H1 (cell line): ENCODE data around the gene CEBPB. TPM values are rescaled to one million over a fixed set of nuclear protein-coding genes. Genes with fewer than 3 reads are reported as not detected.

ENCODE experiments used
- BCL11A ChIP-seq, 2 experiments: IDR thresholded peaks; one replicate each; pipeline ENCODE4 v1.6.1; 2011; ENCODE audit warnings: low read depth in 2 of 2, low read length in 2 of 2, mild to moderate bottlenecking in 2 of 2
- EGR1 ChIP-seq: IDR thresholded peaks from 2 replicates; pipeline ENCODE4 v1.6.1; 2011; ENCODE audit warnings: low read depth, low read length, borderline replicate concordance
- KDM4A ChIP-seq: IDR thresholded peaks from one replicate; pipeline ENCODE4 v1.7.1; 2012; ENCODE audit warnings: low read depth, mild to moderate bottlenecking, moderate library complexity, low read length, inconsistent platforms; ENCODE audit not compliant: severe bottlenecking
- MAFK ChIP-seq: IDR thresholded peaks from 2 replicates; pipeline ENCODE4 v1.6.1; 2012; ENCODE audit warnings: low read depth, mild to moderate bottlenecking, improper control_type of control experiment, low read length
- NANOG ChIP-seq: IDR thresholded peaks from 2 replicates; pipeline ENCODE4 v1.6.1; 2011; ENCODE audit warnings: low read length, low read depth, mild to moderate bottlenecking, inconsistent platforms; ENCODE audit not compliant: insufficient read depth, poor library complexity, severe bottlenecking
- RNF2 ChIP-seq: fragments of 200-900, 300-1000 bp; sonication (generic); IDR thresholded peaks from 2 replicates; pipeline ENCODE4 v1.7.1; 2016; ENCODE audit warnings: borderline replicate concordance, low read depth, mild to moderate bottlenecking, antibody characterized with exemption, low read length; ENCODE audit not compliant: poor library complexity, severe bottlenecking; ENCODE audit errors: missing control alignments
- SP4 ChIP-seq: IDR thresholded peaks from 2 replicates; pipeline ENCODE4 v1.6.1; 2012; ENCODE audit warnings: low read length, inconsistent platforms
- polyA plus RNA-seq, 7 experiments: library from polyadenylated mRNA; depleted of rRNA in 3 of 7; stranded (reverse) in 5 of 7; unstranded in 2 of 7; fragments of >200 nt in 5 of 7; fragments of 200-250 nt in 2 of 7; gene quantifications; 1 replicate in 5 of 7; 2 replicates in 1 of 7; 4 replicates in 1 of 7; pipeline versions ENCODE4 v1.2.1 to v1.2.3, GENCODE V29; 2011 to 2013; ENCODE audit warnings: missing spikeins in 2 of 7, mixed read lengths in 2 of 7
- total RNA-seq: library from RNA; stranded (reverse); fragmentation: NEBNext Ultra II Directional; extraction: Animal tissue kit (Norgen Biotek cat#: 25700); gene quantifications from 2 replicates; pipeline ENCODE4 v1.2.1, GENCODE V29; 2021

Gene CEBPB
- total and polyA plus RNA-seq, 2 of the 8 experiments (the other 6 are each of a cell fraction or from before 2014, with no cell fraction given): 7.1 to 24.1 TPM

DNA sequence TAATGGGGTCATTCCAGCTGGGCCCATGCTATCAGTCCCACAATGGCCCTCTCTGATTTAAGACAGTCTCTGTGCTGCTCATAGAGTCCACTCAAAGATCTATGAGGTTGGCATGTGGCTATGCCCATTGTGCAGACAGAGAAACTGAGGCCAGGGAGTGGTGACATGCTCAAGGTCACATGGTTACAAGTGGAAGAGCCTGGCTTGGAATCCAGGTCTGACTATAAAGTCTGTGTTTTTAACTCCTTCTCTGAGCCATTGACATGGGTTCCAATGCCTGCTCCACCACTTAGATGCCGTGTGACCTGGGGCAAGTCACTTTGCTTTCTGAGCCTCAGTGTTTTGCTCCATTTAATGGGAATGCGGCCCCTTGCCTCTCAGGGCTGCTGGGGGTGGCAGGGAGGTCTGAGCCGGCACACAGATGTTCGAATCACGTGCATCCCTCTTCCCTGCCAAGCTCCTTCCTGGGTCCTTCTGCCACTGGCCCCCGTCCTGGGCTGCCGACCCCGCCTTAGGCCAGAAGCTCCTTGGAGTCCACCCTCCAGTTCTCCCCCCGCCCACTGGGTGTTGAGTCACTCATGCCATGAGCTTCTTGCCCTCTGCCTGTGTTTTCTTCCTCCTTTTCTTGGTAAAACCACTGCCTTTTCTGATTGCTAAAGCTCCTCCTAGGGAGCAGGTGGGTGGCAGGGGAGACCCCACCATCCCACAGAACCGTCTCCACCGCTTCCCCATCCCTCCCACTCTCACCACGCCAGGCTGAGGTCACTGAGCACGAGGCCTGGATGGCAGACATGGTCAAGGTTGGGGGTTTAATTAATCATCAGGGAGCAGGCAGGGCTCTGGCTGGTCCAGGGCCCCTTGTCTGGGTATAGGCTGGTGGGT lies 35.7 kb downstream of the CEBPB start (continued):
- TF ChIP-seq KDM4A: no peak
- TF ChIP-seq RNF2: no peak
- no peak for TF ChIP-seq MAFK
- no peak for TF ChIP-seq BCL11A (IDR thresholded peaks at IDR 0.05; ENCODE audit: low read depth in 2 of 2, low read length in 2 of 2)
- TF ChIP-seq NANOG: no peak
- no peak for TF ChIP-seq SP4
- TF ChIP-seq EGR1: no peak
